Measurements from ENCODE around the gene MTRF1. TPM values are rescaled to one million over a fixed set of nuclear protein-coding genes. Genes with fewer than 3 reads are reported as not detected.

MTRF1 gene
- total RNA-seq, 6 experiments from 2014 or later: 6.0 to 10.5 (median 7.4) TPM

Other genes with a start within 250 kb of the MTRF1 start
- 10 to 100 TPM; 24.1 to 35.4 (median 31.0) TPM for gene ELF1, start 244.3 kb downstream of the MTRF1 start, total RNA-seq
- 1 to 10 TPM; 3.8 to 6.9 (median 4.6) TPM for gene WBP4, start 202.1 kb downstream of the MTRF1 start, total RNA-seq
- gene KBTBD6, start 130.8 kb downstream of the MTRF1 start, total RNA-seq: 1 to 10 TPM; 2.3 to 4.7 (median 3.7) TPM
- 1 to 10 TPM; 3.0 to 6.7 (median 5.5) TPM for gene KBTBD7, start 69.0 kb downstream of the MTRF1 start, total RNA-seq
- 1 to 10 TPM; 5.0 to 9.9 (median 7.6) TPM for gene NAA16, start 47.7 kb upstream of the MTRF1 start, total RNA-seq
- 1 to 10 TPM in 3 of 6 experiments, under 1 TPM in 2, not detected in 1; 0.51 to 4.9 (median 2.3) TPM for gene RGCC, start 194.0 kb upstream of the MTRF1 start, total RNA-seq

Data from right lobe of liver (tissue), 5 donors.